Renal cortical epithelial cell (primary cell): Measurements from ENCODE around the gene CYP2C8. TPM values are rescaled to one million over a fixed set of nuclear protein-coding genes. Genes with fewer than 3 reads are reported as not detected.
"Not testable (repeated sequence)": the region's sequence is repeated elsewhere in the genome, so short reads cannot be mapped to it uniquely, and the experiment has no call there.

ENCODE experiments used
- DNase-seq: peaks from one replicate; pipeline ENCODE4 v3.0.0-alpha.2; 2011; ENCODE audit warnings: low read depth
- total RNA-seq: library from RNA; depleted of rRNA; stranded (reverse); fragments of >200 nt; gene quantifications from 2 replicates; pipeline ENCODE4 v1.2.3, GENCODE V29; 2014

Gene CYP2C8
- 0.20 and 1.0 TPM in 2 replicates for total RNA-seq

GRCh38 chr10:95069286-95069685 lies at the start of gene CYP2C8:
TSS of gene CYP2C8 (minus strand) at chr10:95069497. CDS start at chr10:95069402, 95 bp downstream.
- no peak for DNase-seq

- DNase-seq = no peak
These were observed 47.6 kb upstream of the CYP2C8 start for GRCh38 chr10:95116869-95117269.

- not testable (repeated sequence) for DNase-seq
These were observed 41.5 kb upstream of the CYP2C8 start for GRCh38 chr10:95110823-95111222.

GRCh38 chr10:95097805-95098204 lies 28.5 kb upstream of the CYP2C8 start:
- no peak for DNase-seq

GRCh38 chr10:95096143-95096542 lies 26.8 kb upstream of the CYP2C8 start:
- no peak for DNase-seq

GRCh38 chr10:95079626-95080025 lies 10.3 kb upstream of the CYP2C8 start:
- not testable (repeated sequence) for DNase-seq

GRCh38 chr10:95077556-95077955 lies 8.3 kb upstream of the CYP2C8 start:
- no peak for DNase-seq

GRCh38 chr10:95071107-95071660 lies 1.9 kb upstream of the CYP2C8 start:
- no peak for DNase-seq

GRCh38 chr10:95064125-95064524 lies 5.2 kb downstream of the CYP2C8 start:
- DNase-seq = not testable (repeated sequence)

- no peak for DNase-seq
These were observed 12.4 kb downstream of the CYP2C8 start for GRCh38 chr10:95056744-95057363.

- no peak for DNase-seq
These were observed 19.4 kb downstream of the CYP2C8 start for GRCh38 chr10:95049919-95050318.

- no peak for DNase-seq
These were observed 21.1 kb downstream of the CYP2C8 start for GRCh38 chr10:95048206-95048605.

- no peak for DNase-seq
These were observed 30.0 kb downstream of the CYP2C8 start for GRCh38 chr10:95039281-95039680.

GRCh38 chr10:95035332-95036295 lies 33.7 kb downstream of the CYP2C8 start:
- DNase-seq = no peak

GRCh38 chr10:95034401-95034800 lies 34.9 kb downstream of the CYP2C8 start:
- no peak for DNase-seq

- no peak for DNase-seq
These were observed 37.6 kb downstream of the CYP2C8 start for GRCh38 chr10:95031656-95032055.

GRCh38 chr10:95026461-95026860 lies 42.8 kb downstream of the CYP2C8 start:
- no peak for DNase-seq

GRCh38 chr10:94997741-94998174 lies 71.5 kb downstream of the CYP2C8 start:
- peak; percentile 89 for DNase-seq

GRCh38 chr10:94992811-94993210 lies 76.5 kb downstream of the CYP2C8 start:
- peak; percentile 51 for DNase-seq

- DNase-seq = peak; percentile 15
These were observed 77.9 kb downstream of the CYP2C8 start for GRCh38 chr10:94991243-94991888.

GRCh38 chr10:94989192-94989591 lies 80.1 kb downstream of the CYP2C8 start:
- DNase-seq = no peak
